HCT116 (cell line): Measurements from ENCODE around the gene UPB1. TPM values are rescaled to one million over a fixed set of nuclear protein-coding genes. Genes with fewer than 3 reads are reported as not detected.

Source experiments
- ATAC-seq: fragments of 200-7000 bp; cut with Tn5 transposase; 2 replicates; pipeline ENCODE4 v1.9.1; 2020; ENCODE audit warnings: mild to moderate bottlenecking, moderate library complexity
- BruUV-seq: library from RNA; stranded (reverse); fragments of 400-500 nt; replicated peaks from 2 replicates; lab custom pipeline; 2021; lab: Mats Ljungman, UMichigan
- CTCF ChIA-PET: fragments of 300-600 bp; sonication (Branson Sonifier 250); formaldehyde crosslinking; loops from one replicate; lab custom pipeline; 2021; ENCODE audit warnings: antibody characterized with exemption; lab: Charles Lee
- POLR2A ChIA-PET: fragments of 300-600, 350-600 bp; sonication (Branson Sonifier 250); formaldehyde crosslinking; loops from one replicate; lab custom pipeline; 2021; ENCODE audit warnings: antibody characterized with exemption; lab: Charles Lee
- RAD21 ChIA-PET, 2 experiments: fragments of 300-600 bp; sonication (Branson Sonifier 250); formaldehyde crosslinking; loops; one replicate each; lab custom pipeline; 2023; ENCODE audit warnings: low total read pairs in 2 of 2; ENCODE audit not compliant: uncharacterized antibody in 2 of 2, unreplicated experiment in 2 of 2, low non-redundant PET in 1 of 2; lab: Charles Lee
- DNase-seq: peaks from one replicate; pipeline ENCODE4 v3.0.0-alpha.2; 2010; ENCODE audit warnings: low read depth, low spot score
- H2AFZ ChIP-seq: fragments of 200-600 bp; shearing (Covaris generic), sonication (generic); 2 replicates; pipeline ENCODE4 v1.6.1; 2017; ENCODE audit warnings: low read depth, mixed run types, mixed read lengths, antibody characterized with exemption, low read length; ENCODE audit not compliant: poor library complexity, severe bottlenecking
- H3K27ac ChIP-seq: 2 replicates; pipeline ENCODE4 v1.5.1; 2012; ENCODE audit warnings: low read depth, low read length
- H3K27me3 ChIP-seq: fragments of 200-600 bp; sonication (generic); 2 replicates; pipeline ENCODE4 v1.6.1; 2016; ENCODE audit warnings: mixed run types, low read length, mixed read lengths; ENCODE audit not compliant: insufficient read depth
- H3K36me3 ChIP-seq, 2 experiments: fragments of 200-500 bp in 1 of 2; fragments of 200-600 bp in 1 of 2; sonication (Bioruptor generic) in 1 of 2; sonication (generic) in 1 of 2; 2 replicates each; pipeline versions ENCODE4 v1.5.1 to v1.6.1; 2014 to 2016; ENCODE audit warnings: low read length in 2 of 2, inconsistent platforms in 1 of 2, mixed read lengths in 1 of 2, mixed run types in 1 of 2; ENCODE audit not compliant: insufficient read depth in 2 of 2, control insufficient read depth in 1 of 2
- H3K4me1 ChIP-seq, 2 experiments: fragments of 200-600 bp in 1 of 2; sonication (generic) in 1 of 2; 2 replicates each; pipeline versions ENCODE4 v1.5.1 to v1.6.1; 2012 to 2017; ENCODE audit warnings: low read length in 2 of 2, inconsistent platforms in 1 of 2, mild to moderate bottlenecking in 1 of 2, mixed read lengths in 1 of 2, mixed run types in 1 of 2, moderate library complexity in 1 of 2; ENCODE audit not compliant: insufficient read depth in 2 of 2, control insufficient read depth in 1 of 2
- H3K4me2 ChIP-seq: fragments of 200-600 bp; sonication (generic); 2 replicates; pipeline ENCODE4 v1.6.1; 2017; ENCODE audit warnings: mixed run types, low read length, mixed read lengths
- H3K4me3 ChIP-seq, 2 experiments: fragments of 200-600 bp in 1 of 2; sonication (generic) in 1 of 2; replicated peaks in 1 of 2; 2 replicates each; pipeline ENCODE4 v1.5.1; 2011 to 2016; ENCODE audit warnings: low read length in 2 of 2, control low read depth in 1 of 2, low read depth in 1 of 2, mild to moderate bottlenecking in 1 of 2, mixed read lengths in 1 of 2, mixed run types in 1 of 2
- H3K79me2 ChIP-seq: fragments of 200-600 bp; sonication (generic); 2 replicates; pipeline ENCODE4 v1.6.1; 2017; ENCODE audit warnings: mild to moderate bottlenecking, mixed run types, low read length, moderate library complexity, mixed read lengths; ENCODE audit not compliant: insufficient read depth
- H3K9ac ChIP-seq: fragments of 200-600 bp; sonication (generic); 2 replicates; pipeline ENCODE4 v1.6.1; 2016; ENCODE audit warnings: low read length, mixed read lengths
- H3K9me2 ChIP-seq: fragments of 200-600 bp; sonication (generic), shearing (Covaris generic); 2 replicates; pipeline ENCODE4 v1.6.1; 2017; ENCODE audit warnings: mixed run types, mild to moderate bottlenecking, moderate library complexity; ENCODE audit not compliant: insufficient read depth
- H3K9me3 ChIP-seq, 2 experiments: fragments of 200-500 bp in 1 of 2; fragments of 200-600 bp in 1 of 2; sonication (Bioruptor generic) in 1 of 2; sonication (generic) in 1 of 2; 2 replicates each; pipeline ENCODE4 v1.6.1; 2014 to 2017; ENCODE audit warnings: low read length in 2 of 2, mixed read lengths in 2 of 2, inconsistent platforms in 1 of 2, low read depth in 1 of 2, mild to moderate bottlenecking in 1 of 2, mixed run types in 1 of 2, moderate library complexity in 1 of 2; ENCODE audit not compliant: control insufficient read depth in 1 of 2, insufficient read depth in 1 of 2
- H4K20me1 ChIP-seq: fragments of 200-600 bp; sonication (generic), shearing (Covaris generic); 2 replicates; pipeline ENCODE4 v1.6.1; 2017; ENCODE audit warnings: mixed run types, mild to moderate bottlenecking, moderate library complexity; ENCODE audit not compliant: insufficient read depth
- ATF3 ChIP-seq: IDR thresholded peaks from 2 replicates; pipeline ENCODE4 v1.6.1; 2012
- CEBPB ChIP-seq: IDR thresholded peaks from 2 replicates; pipeline ENCODE4 v1.6.1; 2012; ENCODE audit warnings: low read depth
- CTCF ChIP-seq, 3 experiments: fragments of 200-600 bp in 1 of 3; sonication (generic) in 1 of 3; IDR thresholded peaks in 2 of 3; conservative IDR thresholded peaks in 1 of 3; 2 replicates each; pipeline ENCODE4 v1.5.1; 2012 to 2017; ENCODE audit warnings: low read depth in 2 of 3, low read length in 2 of 3, antibody characterized with exemption in 1 of 3, borderline replicate concordance in 1 of 3, control low read depth in 1 of 3, mild to moderate bottlenecking in 1 of 3, mixed read lengths in 1 of 3, mixed run types in 1 of 3, moderate library complexity in 1 of 3; ENCODE audit not compliant: insufficient read depth in 1 of 3
- ELF1 ChIP-seq: IDR thresholded peaks from 2 replicates; pipeline ENCODE4 v1.6.1; 2012; ENCODE audit warnings: low read depth, borderline replicate concordance
- JUND ChIP-seq: IDR thresholded peaks from 2 replicates; pipeline ENCODE4 v1.6.1; 2012
- POLR2A ChIP-seq: IDR thresholded peaks from 2 replicates; pipeline ENCODE4 v1.7.0; 2011; ENCODE audit warnings: borderline replicate concordance; ENCODE audit not compliant: insufficient read depth, insufficient read length; ENCODE audit errors: extremely low read depth
- RAD21 ChIP-seq: IDR thresholded peaks from 2 replicates; pipeline ENCODE4 v1.6.1; 2012; ENCODE audit warnings: low read depth, mild to moderate bottlenecking
- REST ChIP-seq: IDR thresholded peaks from 2 replicates; pipeline ENCODE4 v1.6.1; 2012; ENCODE audit warnings: low read depth
- SP1 ChIP-seq: IDR thresholded peaks from 2 replicates; pipeline ENCODE4 v1.6.1; 2012; ENCODE audit warnings: low read depth
- SRF ChIP-seq: IDR thresholded peaks from 2 replicates; pipeline ENCODE4 v1.6.1; 2012; ENCODE audit warnings: low read depth
- TCF7L2 ChIP-seq: IDR thresholded peaks from 2 replicates; pipeline ENCODE4 v1.7.0; 2011; ENCODE audit warnings: borderline replicate concordance, inconsistent platforms; ENCODE audit not compliant: insufficient read depth, insufficient read length; ENCODE audit errors: extremely low read depth
- YY1 ChIP-seq: IDR thresholded peaks from 2 replicates; pipeline ENCODE4 v1.6.1; 2011; ENCODE audit warnings: low read length, low read depth, moderate library complexity, mild to moderate bottlenecking; ENCODE audit not compliant: insufficient replicate concordance; ENCODE audit errors: extremely low read depth
- ZBTB33 ChIP-seq: IDR thresholded peaks from 2 replicates; pipeline ENCODE4 v1.6.1; 2011; ENCODE audit warnings: mild to moderate bottlenecking, low read length, moderate library complexity; ENCODE audit not compliant: insufficient replicate concordance; ENCODE audit errors: extremely low read depth
- ZFX ChIP-seq: fragments of 450-650 bp; IDR thresholded peaks from 2 replicates; pipeline ENCODE4 v1.6.1; 2017
- intact Hi-C: fragments of 100-400 bp; cut with micrococcal nuclease; formaldehyde crosslinking; loops from 2 replicates; pipeline ENCODE4 v1.10.0; 2022
- total RNA-seq: library from RNA; stranded (reverse); gene quantifications from one replicate; pipeline ENCODE4 v1.2.1, GENCODE V29; 2021; ENCODE audit not compliant: unreplicated experiment

The UPB1 gene
- total RNA-seq, 1 experiment from 2014 or later, result 0.27 TPM

- TF ChIP-seq JUND (no peak), TCF7L2 (no peak), POLR2A (no peak), CTCF (IDR thresholded peaks at IDR 0.05 in 2 of 3, conservative IDR thresholded peaks at IDR 0.05 in 1 of 3; ENCODE audit: borderline replicate concordance in 1 of 3, insufficient read depth in 1 of 3, low read depth in 2 of 3, low read length in 2 of 3) (no peak), CEBPB (no peak), ATF3 (no peak)
Measured at GRCh38 chr22:24518771-24519485, 23.8 kb downstream of the UPB1 start (continued).

GRCh38 chr22:24519496-24519895 lies 24.4 kb downstream of the UPB1 start:
- no peak overlapping the region for H3K27ac ChIP-seq
- H3K4me1 ChIP-seq, result peaks cover 9 to 10% of the 10 kb centered on the region in 2 experiments
- intact Hi-C loops, result no loop called here
- no peak overlapping the region for H3K9ac ChIP-seq
- H2AFZ ChIP-seq, result no peak overlapping the region
- 0 out of 2 replicates have a peak, but pooled peaks cover 2% of the 10 kb centered on the region for H3K27me3 ChIP-seq
- no peaks in the 10 kb centered on the region for H3K9me2 ChIP-seq
- CTCF ChIA-PET, result no interaction called here
- DNase-seq (no peak), ATAC-seq (no peak)
- no peaks in the 10 kb centered on the region for H4K20me1 ChIP-seq
- no peaks in the 10 kb centered on the region for H3K9me3 ChIP-seq
- BruUV-seq, result no TSS peak
- RAD21 ChIA-PET, result no interaction called here
- TF ChIP-seq ZFX, result no peak
- TF ChIP-seq YY1, result no peak
- no peak for TF ChIP-seq SRF
- TF ChIP-seq ATF3, result no peak
- TF ChIP-seq ELF1, result no peak
- no peak for TF ChIP-seq TCF7L2
- no peak for TF ChIP-seq ZBTB33
- no peak for TF ChIP-seq RAD21
- TF ChIP-seq REST, result no peak
- no peak for TF ChIP-seq SP1
- H3K79me2 ChIP-seq, result no peaks in the 10 kb centered on the region
- no peak overlapping the region for H3K4me3 ChIP-seq
- no peak overlapping the region for H3K4me2 ChIP-seq
- POLR2A ChIA-PET, result no interaction called here
- no peaks in the 10 kb centered on the region for H3K36me3 ChIP-seq
